DND-41 (cell line): ENCODE results near the gene MIS18A.

ENCODE experiments used
- CTCF ChIP-seq: IDR thresholded peaks from 2 replicates; pipeline ENCODE4 v1.5.1; 2012; ENCODE audit warnings: borderline replicate concordance, low read length, moderate library complexity, mild to moderate bottlenecking; ENCODE audit not compliant: poor library complexity, severe bottlenecking; ENCODE audit errors: extremely low read depth
- EZH2 ChIP-seq: IDR thresholded peaks from 3 replicates; pipeline ENCODE4 v1.6.1; 2012; ENCODE audit warnings: borderline replicate concordance, low read depth, mild to moderate bottlenecking, moderate library complexity, low read length, inconsistent platforms; ENCODE audit not compliant: severe bottlenecking

- TF ChIP-seq CTCF (no peak), EZH2 (no peak)
Measured at GRCh38 chr21:32320726-32321125, 41.9 kb upstream of the MIS18A start.
